ENCODE data around the gene ADAM10. TPM values are rescaled to one million over a fixed set of nuclear protein-coding genes. Genes with fewer than 3 reads are reported as not detected.

The ADAM10 gene
- total RNA-seq, 1 donor: 98.9 TPM

DNA sequence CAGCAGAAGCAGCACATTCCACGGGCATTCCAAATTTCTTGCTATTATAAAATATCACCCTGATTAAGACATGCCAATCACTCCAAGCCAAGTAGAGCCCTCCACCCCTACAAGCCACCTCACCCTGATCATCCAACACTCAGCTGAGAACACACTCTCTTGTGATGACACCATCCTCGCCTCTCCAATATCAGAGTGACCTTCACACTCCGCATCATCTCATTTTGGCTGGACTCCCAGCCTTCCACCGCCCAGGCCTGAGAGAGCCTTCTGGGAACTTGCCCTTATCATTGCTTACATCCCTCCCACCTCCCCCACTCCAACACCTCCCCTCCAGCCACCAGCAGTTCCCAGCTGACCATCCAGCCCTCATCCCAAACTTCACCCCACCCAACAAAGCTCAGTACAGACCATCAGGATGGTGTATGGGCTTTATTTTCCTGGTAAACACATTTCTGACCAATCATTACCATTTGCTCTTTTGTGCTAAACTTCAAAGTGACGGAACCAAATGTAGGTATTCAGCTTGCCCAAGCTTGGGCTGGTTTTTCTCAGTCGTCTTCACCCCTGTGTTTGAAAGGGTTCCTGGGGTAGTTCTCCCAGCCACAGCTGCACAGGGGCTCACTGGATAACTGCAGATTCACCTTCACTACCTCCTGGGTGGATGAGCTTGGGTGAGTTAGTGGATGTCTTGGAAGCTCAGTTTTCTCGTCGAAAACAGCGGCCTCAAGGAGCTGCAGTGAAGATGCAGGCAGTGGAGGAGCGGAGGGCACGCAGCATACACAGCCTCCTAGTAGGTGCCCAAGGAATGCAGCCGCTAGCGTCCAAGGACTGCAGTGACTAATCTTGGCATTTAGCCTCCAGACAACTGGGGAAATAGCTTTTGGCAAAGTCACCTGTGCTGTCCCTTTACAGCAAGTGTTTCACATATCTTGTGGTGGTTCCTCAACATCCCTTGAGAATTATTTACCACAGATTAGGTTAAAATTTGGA, 202.6 kb downstream of the ADAM10 start:
- peak; percentile 94 for DNase-seq (ENCODE audit: low read depth)
- no peak overlapping the region for H3K4me3 ChIP-seq (ENCODE audit: low read depth, low read length)

GRCh38 chr15:58546066-58546591, 203.4 kb downstream of the ADAM10 start:
- no peak for DNase-seq (ENCODE audit: low read depth)
- TF ChIP-seq CTCF (IDR thresholded peaks at IDR 0.05; ENCODE audit: insufficient read depth, low read length): no peak
- no peak overlapping the region for H3K4me3 ChIP-seq (ENCODE audit: low read depth, low read length)

More for the DNA sequence above, 202.6 kb downstream of the ADAM10 start:
- no peak for TF ChIP-seq CTCF (IDR thresholded peaks at IDR 0.05; ENCODE audit: insufficient read depth, low read length)

- TF ChIP-seq CTCF (IDR thresholded peaks at IDR 0.05; ENCODE audit: insufficient read depth, low read length): no peak
- no peak for DNase-seq (ENCODE audit: low read depth)
- no peak overlapping the region for H3K4me3 ChIP-seq (ENCODE audit: low read depth, low read length)
Measured at GRCh38 chr15:58545307-58546065, 204.0 kb downstream of the ADAM10 start.

DNA sequence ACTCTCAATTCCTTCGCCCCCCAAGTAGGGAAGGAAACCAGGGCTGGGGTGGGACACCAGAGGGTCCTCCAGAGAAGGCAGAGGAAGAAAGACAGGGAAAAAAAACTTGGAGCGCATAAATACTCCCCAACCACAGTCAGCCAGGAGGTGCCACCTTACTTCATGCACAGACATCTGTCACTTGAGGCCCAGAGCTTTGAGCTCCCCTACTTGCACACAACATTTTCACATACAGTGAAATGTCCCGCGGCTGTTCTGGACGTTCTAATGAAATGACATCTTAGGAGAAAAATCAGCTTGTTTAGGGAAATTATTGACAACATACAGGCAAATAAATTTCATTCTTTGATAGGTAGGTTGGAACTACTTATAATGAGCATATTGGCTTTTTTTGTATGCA, 204.8 kb downstream of the ADAM10 start:
- H3K4me3 ChIP-seq (ENCODE audit: low read depth, low read length): no peak overlapping the region
- DNase-seq (ENCODE audit: low read depth): no peak
- no peak for TF ChIP-seq CTCF (IDR thresholded peaks at IDR 0.05; ENCODE audit: insufficient read depth, low read length)

GRCh38 chr15:58543664-58544335, 205.7 kb downstream of the ADAM10 start:
- no peak for TF ChIP-seq CTCF (IDR thresholded peaks at IDR 0.05; ENCODE audit: insufficient read depth, low read length)
- H3K4me3 ChIP-seq (ENCODE audit: low read depth, low read length): no peak overlapping the region
- DNase-seq (ENCODE audit: low read depth): no peak

DNA sequence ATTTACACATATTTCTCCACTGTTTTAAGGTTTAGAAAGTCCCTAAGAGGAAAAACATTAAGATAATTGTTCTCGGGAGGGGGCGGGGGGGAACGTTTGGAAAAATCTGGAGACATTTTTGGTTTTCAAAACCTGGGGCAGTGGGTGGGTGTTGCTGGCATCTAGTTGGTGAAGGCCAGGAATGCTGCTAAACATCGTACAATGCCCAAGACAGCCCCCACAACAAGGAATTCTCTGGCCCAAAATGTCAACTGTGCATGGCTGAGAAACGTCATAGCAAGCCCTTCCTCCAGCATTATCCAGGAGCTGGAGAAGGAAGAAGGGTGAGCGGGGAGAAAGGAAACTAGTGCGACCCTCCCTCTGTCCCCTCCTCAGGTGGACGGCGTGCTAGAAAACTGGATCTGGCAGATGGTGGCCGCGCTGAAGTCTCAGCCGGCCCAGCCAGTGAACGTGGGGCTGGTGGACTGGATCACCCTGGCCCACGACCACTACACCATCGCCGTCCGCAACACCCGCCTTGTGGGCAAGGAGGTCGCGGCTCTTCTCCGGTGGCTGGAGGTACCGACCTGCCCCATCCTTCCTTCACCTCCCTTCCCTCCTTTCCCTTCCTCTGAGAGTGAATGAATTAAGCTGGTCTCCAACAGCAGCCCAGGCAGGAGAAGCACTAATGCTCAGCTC, 208.0 kb downstream of the ADAM10 start:
- no peak overlapping the region for H3K4me3 ChIP-seq (ENCODE audit: low read depth, low read length)
- TF ChIP-seq CTCF (IDR thresholded peaks at IDR 0.05; ENCODE audit: insufficient read depth, low read length): no peak
- no peak for DNase-seq (ENCODE audit: low read depth)
